GM23248 (cell line): ENCODE measurements around the gene PLCH1. TPM values are rescaled to one million over a fixed set of nuclear protein-coding genes. Genes with fewer than 3 reads are reported as not detected.
A peak's percentile ranks its signal among the peaks of the same experiment; 100 is the strongest.
"Not testable (repeated sequence)": the region's sequence is repeated elsewhere in the genome, so short reads cannot be mapped to it uniquely, and the experiment has no call there.

ENCODE experiments used
- DNase-seq: peaks from one replicate; pipeline ENCODE4 v3.0.0-alpha.2; 2015
- H2AFZ ChIP-seq: fragments of 200-600 bp; sonication (generic); 2 replicates; pipeline ENCODE4 v1.6.1; 2016; ENCODE audit warnings: antibody characterized with exemption
- H3F3A ChIP-seq: fragments of 200-600 bp; sonication (generic); 2 replicates; pipeline ENCODE4 v1.6.1; 2016; ENCODE audit warnings: mild to moderate bottlenecking, antibody characterized with exemption, mixed run types; ENCODE audit not compliant: insufficient read depth
- H3K27ac ChIP-seq: fragments of 200-600 bp; sonication (generic); 2 replicates; pipeline ENCODE4 v1.5.1; 2016; ENCODE audit warnings: mild to moderate bottlenecking
- H3K27me3 ChIP-seq: fragments of 200-600 bp; sonication (generic); replicated peaks from 2 replicates; pipeline ENCODE4 v1.6.1; 2016; ENCODE audit warnings: mild to moderate bottlenecking; ENCODE audit not compliant: insufficient read depth
- H3K36me3 ChIP-seq: fragments of 200-600 bp; sonication (generic); 2 replicates; pipeline ENCODE4 v1.6.1; 2016; ENCODE audit warnings: low read depth, mild to moderate bottlenecking
- H3K4me1 ChIP-seq: fragments of 200-600 bp; sonication (generic); 2 replicates; pipeline ENCODE4 v1.6.1; 2016; ENCODE audit warnings: mild to moderate bottlenecking; ENCODE audit not compliant: insufficient read depth
- H3K4me2 ChIP-seq: fragments of 200-600 bp; sonication (generic); one replicate; pipeline ENCODE4 v1.6.1; 2016; ENCODE audit warnings: mild to moderate bottlenecking; ENCODE audit not compliant: unreplicated experiment
- H3K4me3 ChIP-seq: fragments of 200-600 bp; sonication (generic); 2 replicates; pipeline ENCODE4 v1.5.1; 2016; ENCODE audit warnings: mild to moderate bottlenecking
- H3K79me2 ChIP-seq: fragments of 200-600 bp; sonication (generic); 2 replicates; pipeline ENCODE4 v1.6.1; 2016; ENCODE audit warnings: mild to moderate bottlenecking; ENCODE audit not compliant: insufficient read depth
- H3K9ac ChIP-seq: fragments of 200-600 bp; sonication (generic); 2 replicates; pipeline ENCODE4 v1.6.1; 2016; ENCODE audit warnings: mild to moderate bottlenecking
- H3K9me2 ChIP-seq: fragments of 200-600 bp; sonication (generic); 2 replicates; pipeline ENCODE4 v1.6.1; 2016; ENCODE audit warnings: mixed run types, mild to moderate bottlenecking, moderate library complexity; ENCODE audit not compliant: insufficient read depth
- H3K9me3 ChIP-seq: fragments of 200-600 bp; sonication (generic); one replicate; pipeline ENCODE4 v1.6.1; 2017; ENCODE audit warnings: low read depth
- H4K20me1 ChIP-seq: fragments of 200-600 bp; sonication (generic); 2 replicates; pipeline ENCODE4 v1.6.0; 2016; ENCODE audit not compliant: insufficient read depth
- EZH2 ChIP-seq: fragments of 200-600 bp; sonication (generic); IDR thresholded peaks from 2 replicates; pipeline ENCODE4 v1.6.1; 2018; ENCODE audit warnings: antibody characterized with exemption, mild to moderate bottlenecking; ENCODE audit not compliant: insufficient read depth, poor library complexity, severe bottlenecking
- EZH2phosphoT487 ChIP-seq: fragments of 200-600 bp; sonication (generic); IDR thresholded peaks from 2 replicates; pipeline ENCODE4 v1.6.1; 2018; ENCODE audit warnings: antibody characterized with exemption, moderate library complexity, mild to moderate bottlenecking, low read depth; ENCODE audit not compliant: insufficient read depth
- WGBS, 2 experiments: methylation state at CpG; one replicate each; pipeline ENCODE4 v1.1.6; 2015 to 2017; ENCODE audit warnings: low lambda C conversion rate in 2 of 2, low coverage in 1 of 2; ENCODE audit errors: missing lambda C conversion rate in 2 of 2; 5-methylcytosine and 5-hydroxymethylcytosine counted together
- in situ Hi-C: fragments of 300-500 bp; cut with MboI; formaldehyde crosslinking; loops from 2 replicates; pipeline ENCODE4 v1.15.0; 2020
- polyA plus RNA-seq: library from polyadenylated mRNA; unstranded; fragments of >200 nt; fragmentation: Nextera tagmentation; extraction: Ambion mirVana; gene quantifications from 2 replicates; pipeline ENCODE4 v1.2.1, GENCODE V29; 2016
- total RNA-seq: library from RNA; depleted of rRNA; stranded (reverse); fragments of >200 nt; shearing (Covaris generic); gene quantifications from 2 replicates; pipeline ENCODE4 v1.2.3, GENCODE V29; 2014

The PLCH1 gene
- total and polyA plus RNA-seq, 2 experiments from 2014 or later, result not detected

GRCh38 chr3:155407971-155408370 is 336.9 kb downstream of the PLCH1 start:
- H3K27me3 ChIP-seq, result no peaks in the 10 kb centered on the region
- TF ChIP-seq EZH2phosphoT487 (no peak), EZH2 (no peak)
- peak overlapping the region; percentile 45; the same call in 1 of the 2 replicates for H3K27ac ChIP-seq
- H3K4me2 ChIP-seq, result no peak overlapping the region
- H3K9me3 ChIP-seq, result no peaks in the 10 kb centered on the region
- no peak overlapping the region for H3K9ac ChIP-seq
- H3K9me2 ChIP-seq, result no peaks in the 10 kb centered on the region
- peaks cover 16% of the 10 kb centered on the region; the same call in 1 of the 2 replicates for H3F3A ChIP-seq
- 57 to 63% methylated on average over 3 of the region's 3 CpGs for WGBS, 2 experiments
- no peaks in the 10 kb centered on the region for H3K79me2 ChIP-seq
- no peaks in the 10 kb centered on the region for H3K36me3 ChIP-seq
- H3K4me3 ChIP-seq, result no peak overlapping the region
- H3K4me1 ChIP-seq, result peaks cover 15% of the 10 kb centered on the region
- DNase-seq, result peak; percentile 53
- H2AFZ ChIP-seq, result no peak overlapping the region
- in situ Hi-C loops, result no loop called here
- no peaks in the 10 kb centered on the region for H4K20me1 ChIP-seq

- no peaks in the 10 kb centered on the region for H3K36me3 ChIP-seq
- no peaks in the 10 kb centered on the region for H4K20me1 ChIP-seq
- H3K4me2 ChIP-seq, result no peak overlapping the region
- no peak for TF ChIP-seq EZH2phosphoT487
- peak; percentile 34 for DNase-seq
- no peaks in the 10 kb centered on the region for H3K9me2 ChIP-seq
- in situ Hi-C loops, result no loop called here
- H3K27me3 ChIP-seq, result no peaks in the 10 kb centered on the region
- H3K27ac ChIP-seq, result peak overlapping the region; percentile 45; the same call in 1 of the 2 replicates
- 8 to 21% methylated on average over 1 of the region's 1 CpG for WGBS, 2 experiments
- H3F3A ChIP-seq, result peaks cover 16% of the 10 kb centered on the region; the same call in 1 of the 2 replicates
- H3K4me3 ChIP-seq, result no peak overlapping the region
- peaks cover 20% of the 10 kb centered on the region for H3K4me1 ChIP-seq
- H3K9ac ChIP-seq, result no peak overlapping the region
- H2AFZ ChIP-seq, result 0 out of 2 replicates have a peak overlapping the region, but pooled peaks have one; percentile 10
- no peaks in the 10 kb centered on the region for H3K9me3 ChIP-seq
- H3K79me2 ChIP-seq, result no peaks in the 10 kb centered on the region
These were observed 337.5 kb downstream of the PLCH1 start for GRCh38 chr3:155407331-155407730.

GRCh38 chr3:155404486-155404885 is 340.4 kb downstream of the PLCH1 start:
- no peaks in the 10 kb centered on the region for H3K9me2 ChIP-seq
- no peak overlapping the region for H3K4me3 ChIP-seq
- no peak overlapping the region for H3K27ac ChIP-seq
- no peaks in the 10 kb centered on the region for H3K27me3 ChIP-seq
- no peaks in the 10 kb centered on the region for H3K36me3 ChIP-seq
- H3K79me2 ChIP-seq, result no peaks in the 10 kb centered on the region
- no peak for DNase-seq
- H3F3A ChIP-seq, result peaks cover 16% of the 10 kb centered on the region; the same call in 1 of the 2 replicates
- no peaks in the 10 kb centered on the region for H3K9me3 ChIP-seq
- no peak overlapping the region for H3K4me2 ChIP-seq
- 48 to 53% methylated on average over 1 of the region's 1 CpG for WGBS, 2 experiments
- H3K4me1 ChIP-seq, result peaks cover 20% of the 10 kb centered on the region
- H3K9ac ChIP-seq, result no peak overlapping the region
- in situ Hi-C loops, result no loop called here
- TF ChIP-seq EZH2, result no peak
- TF ChIP-seq EZH2phosphoT487, result no peak
- no peaks in the 10 kb centered on the region for H4K20me1 ChIP-seq
- no peak overlapping the region for H2AFZ ChIP-seq

DNA sequence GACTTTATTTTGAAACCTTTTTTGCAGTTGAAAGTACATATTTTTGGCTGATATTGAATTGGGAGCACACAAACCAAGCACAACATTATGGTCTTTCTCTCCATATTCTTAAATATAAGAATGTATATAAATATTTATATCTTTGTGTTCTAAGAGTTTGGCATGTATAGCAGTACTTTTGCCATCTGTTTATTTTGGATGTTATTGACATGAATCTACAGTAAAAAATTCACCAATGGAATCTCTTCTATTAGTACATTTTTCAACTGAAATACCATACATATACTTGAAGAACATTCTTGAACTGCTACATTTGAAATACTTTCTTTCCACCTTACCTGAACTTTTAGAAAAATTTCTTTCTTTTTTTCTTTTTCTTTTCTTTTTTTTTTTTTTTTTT is 342.2 kb downstream of the PLCH1 start:
- H3F3A ChIP-seq, result peaks cover 8% of the 10 kb centered on the region; the same call in 1 of the 2 replicates
- H3K27ac ChIP-seq, result no peak overlapping the region
- H3K79me2 ChIP-seq, result no peaks in the 10 kb centered on the region
- no peak overlapping the region for H2AFZ ChIP-seq
- H3K4me1 ChIP-seq, result peaks cover 11% of the 10 kb centered on the region
- H4K20me1 ChIP-seq, result no peaks in the 10 kb centered on the region
- no peak for DNase-seq
- no peaks in the 10 kb centered on the region for H3K9me3 ChIP-seq
- TF ChIP-seq EZH2 (no peak), EZH2phosphoT487 (no peak)
- no peak overlapping the region for H3K4me2 ChIP-seq
- in situ Hi-C loops, result no loop called here
- H3K27me3 ChIP-seq, result no peaks in the 10 kb centered on the region
- H3K4me3 ChIP-seq, result no peak overlapping the region
- no peaks in the 10 kb centered on the region for H3K9me2 ChIP-seq
- H3K9ac ChIP-seq, result no peak overlapping the region
- no peaks in the 10 kb centered on the region for H3K36me3 ChIP-seq

DNA sequence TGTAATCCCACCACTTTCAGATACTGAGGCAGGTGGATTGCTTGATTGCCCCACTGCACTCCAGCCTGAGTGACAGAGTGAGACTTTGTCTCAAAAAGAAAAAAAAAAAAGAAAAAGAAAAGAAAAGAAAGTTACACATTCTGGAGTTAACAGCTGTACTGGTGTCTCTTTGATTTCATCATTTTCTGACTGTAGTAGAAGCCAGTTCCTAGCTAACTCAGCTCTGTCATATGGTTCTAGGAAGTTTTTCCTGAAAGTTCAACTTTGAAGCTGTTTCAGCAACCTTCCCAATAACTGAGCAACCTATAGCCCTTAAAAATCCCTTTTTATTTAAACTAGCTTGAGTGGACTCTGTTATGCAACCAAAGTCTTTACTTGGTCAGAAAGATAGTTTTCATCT is 346.8 kb downstream of the PLCH1 start:
- H3K9me3 ChIP-seq, result no peaks in the 10 kb centered on the region
- 0 out of 2 replicates have a peak, but pooled peaks cover 4% of the 10 kb centered on the region for H3K4me1 ChIP-seq
- in situ Hi-C loops, result no loop called here
- H3K4me2 ChIP-seq, result no peak overlapping the region
- H3K27ac ChIP-seq, result no peak overlapping the region
- H3K36me3 ChIP-seq, result no peaks in the 10 kb centered on the region
- TF ChIP-seq EZH2, result no peak
- TF ChIP-seq EZH2phosphoT487, result no peak
- no peaks in the 10 kb centered on the region for H3K9me2 ChIP-seq
- no peaks in the 10 kb centered on the region for H3K27me3 ChIP-seq
- H3K9ac ChIP-seq, result no peak overlapping the region
- H3K79me2 ChIP-seq, result no peaks in the 10 kb centered on the region
- H4K20me1 ChIP-seq, result no peaks in the 10 kb centered on the region
- no peak overlapping the region for H3K4me3 ChIP-seq
- peak; percentile 38 for DNase-seq
- no peak overlapping the region for H2AFZ ChIP-seq
- no peaks in the 10 kb centered on the region for H3F3A ChIP-seq

- H2AFZ ChIP-seq, H3K79me2 ChIP-seq, H3K36me3 ChIP-seq, H3K9me2 ChIP-seq, in situ Hi-C loops, H3K9me3 ChIP-seq, H3K27ac ChIP-seq, DNase-seq, H3K4me2 ChIP-seq, H3K27me3 ChIP-seq, H3K9ac ChIP-seq, H4K20me1 ChIP-seq, H3K4me3 ChIP-seq: not testable (repeated sequence)
- 37 to 41% methylated on average over 2 of the region's 2 CpGs for WGBS, 2 experiments
- Histone ChIP-seq H3K4me1 (peaks cover 26% of the 10 kb centered on the region), H3F3A (peaks cover 23% of the 10 kb centered on the region; the same call in 1 of the 2 replicates)
These were observed 350.0 kb downstream of the PLCH1 start for GRCh38 chr3:155394896-155395295.
